Muscle layer of duodenum (tissue), 2 donors: ENCODE data around the gene ULBP1.
A peak's percentile ranks its signal among the peaks of the same experiment; 100 is the strongest.
"Not testable (repeated sequence)": the region's sequence is repeated elsewhere in the genome, so short reads cannot be mapped to it uniquely, and the experiment has no call there.

Experiments
- H3K27ac ChIP-seq: one replicate; pipeline ENCODE4 v1.7.0; 2013; ENCODE audit warnings: mild to moderate bottlenecking, low read length
- H3K27me3 ChIP-seq: one replicate; pipeline ENCODE4 v1.7.0; 2013; ENCODE audit warnings: low read depth, mild to moderate bottlenecking, control low read depth, low read length
- H3K36me3 ChIP-seq, 2 donors: one replicate each; pipeline ENCODE4 v1.7.0; 2013; ENCODE audit warnings: low read length in 2 of 2, control low read depth in 1 of 2, mild to moderate bottlenecking in 1 of 2; ENCODE audit not compliant: insufficient read depth in 2 of 2, control insufficient read depth in 1 of 2
- H3K4me1 ChIP-seq, 2 donors: one replicate each; pipeline ENCODE4 v1.7.0; 2013; ENCODE audit warnings: low read length in 2 of 2, mild to moderate bottlenecking in 2 of 2, control low read depth in 1 of 2, moderate library complexity in 1 of 2; ENCODE audit not compliant: insufficient read depth in 2 of 2, control insufficient read depth in 1 of 2
- H3K4me3 ChIP-seq, 2 donors: one replicate each; pipeline ENCODE4 v1.7.0; 2013; ENCODE audit warnings: low read length in 2 of 2, low read depth in 1 of 2, mild to moderate bottlenecking in 1 of 2
- H3K9me3 ChIP-seq, 2 donors: one replicate each; pipeline ENCODE4 v1.7.0; 2013; ENCODE audit warnings: low read length in 2 of 2, control low read depth in 1 of 2, mild to moderate bottlenecking in 1 of 2; ENCODE audit not compliant: control insufficient read depth in 1 of 2
- donor health status: healthy.

The ULBP1 gene

DNA sequence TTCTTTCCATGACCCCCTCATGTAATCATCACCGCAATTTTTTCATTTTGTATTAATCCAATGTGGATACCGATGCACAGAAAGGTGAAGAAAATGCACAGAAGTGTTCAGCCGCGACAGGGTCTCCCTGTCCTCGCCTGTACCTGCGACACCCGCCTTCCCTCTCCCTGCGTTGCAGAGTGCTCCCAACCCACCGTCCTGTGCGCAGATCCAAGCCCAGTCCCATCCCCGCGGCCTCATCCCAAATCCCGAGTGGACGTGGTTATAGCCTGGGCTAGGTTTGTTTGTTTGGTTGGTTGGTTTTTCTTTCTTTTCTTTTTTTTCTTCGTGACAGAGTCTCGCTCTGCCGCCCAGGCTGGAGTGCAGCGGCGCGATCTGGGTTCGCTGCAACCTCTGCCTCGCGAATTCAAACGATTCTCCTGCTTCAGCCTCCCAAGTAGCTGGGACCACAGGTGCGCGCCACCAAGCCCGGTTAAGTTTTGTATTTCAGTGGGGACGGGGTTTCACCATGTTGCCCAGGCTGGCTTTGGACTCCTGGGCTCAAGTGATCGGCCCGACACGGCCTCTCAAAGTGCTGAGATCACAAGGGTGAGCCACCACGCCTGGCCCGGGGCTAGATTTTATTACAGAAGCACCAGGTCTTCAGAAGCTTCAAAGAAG is 40.3 kb upstream of the ULBP1 start:
- Histone ChIP-seq H3K4me3 (peak overlapping the region; percentile 70 to 72), H3K27ac (no peak overlapping the region), H3K4me1 (peaks cover 0 to 16% of the 10 kb centered on the region in 2 donors), H3K27me3 (no peaks in the 10 kb centered on the region), H3K9me3 (no peaks in the 10 kb centered on the region), H3K36me3 (no peaks in the 10 kb centered on the region)

DNA sequence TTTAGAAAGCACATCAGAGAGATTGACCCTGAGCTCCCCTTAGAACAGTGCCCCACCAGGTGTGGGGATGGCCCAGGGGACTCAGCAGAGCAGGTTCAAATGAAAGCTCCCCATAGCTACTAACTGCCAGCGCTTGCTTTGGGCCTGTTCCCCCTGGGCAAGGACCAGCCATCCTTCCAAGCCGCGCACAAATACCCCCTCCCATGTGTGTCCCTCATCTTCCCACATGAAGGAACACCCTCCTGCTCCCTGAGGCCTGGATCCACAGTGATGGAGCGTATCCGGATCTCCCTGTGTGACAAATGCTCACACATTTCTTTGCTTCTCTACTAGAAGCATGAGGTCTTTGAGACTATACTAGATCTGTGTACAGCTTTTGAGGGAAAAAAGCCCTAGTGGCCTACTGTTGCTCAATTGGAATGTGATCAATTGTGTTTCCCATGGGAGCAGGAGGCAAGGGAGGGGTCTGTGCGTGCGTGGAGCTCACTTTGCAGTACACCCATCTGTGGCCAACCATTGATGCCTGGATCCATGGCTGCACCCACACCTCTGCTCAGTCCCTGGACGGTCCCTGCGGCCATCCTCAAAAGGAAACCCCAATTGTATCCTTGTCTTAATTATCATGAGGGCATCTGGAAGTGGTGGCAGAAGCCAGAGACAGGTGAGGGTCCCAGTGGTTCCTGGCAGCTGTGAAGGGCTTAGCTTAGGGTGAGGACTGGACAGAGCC is 39.4 kb upstream of the ULBP1 start:
- Histone ChIP-seq H3K36me3 (no peaks in the 10 kb centered on the region), H3K9me3 (no peaks in the 10 kb centered on the region), H3K27me3 (peaks cover 4% of the 10 kb centered on the region), H3K27ac (no peak overlapping the region), H3K4me1 (peaks cover 0 to 16% of the 10 kb centered on the region in 2 donors), H3K4me3 (no peak overlapping the region)

DNA sequence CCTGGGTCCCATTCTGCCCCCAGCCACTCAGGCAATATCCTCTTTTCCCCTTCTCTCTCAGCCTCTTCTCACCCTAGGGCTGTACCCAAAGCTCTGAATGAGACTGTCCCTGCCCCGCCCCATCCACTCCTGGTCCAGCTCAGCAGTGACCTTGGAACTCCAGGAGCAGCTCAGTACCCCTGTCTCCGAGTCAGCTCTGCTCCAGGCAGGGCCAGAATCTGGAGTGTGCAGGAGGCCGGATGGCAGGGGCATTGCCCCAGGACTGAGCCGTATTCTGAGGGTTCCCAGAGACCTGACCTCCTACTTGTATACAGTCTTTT is 38.9 kb upstream of the ULBP1 start:
- Histone ChIP-seq H3K9me3 (no peaks in the 10 kb centered on the region), H3K36me3 (no peaks in the 10 kb centered on the region), H3K4me1 (peaks cover 0 to 16% of the 10 kb centered on the region in 2 donors), H3K27me3 (peaks cover 9% of the 10 kb centered on the region), H3K27ac (no peak overlapping the region), H3K4me3 (no peak overlapping the region)

DNA sequence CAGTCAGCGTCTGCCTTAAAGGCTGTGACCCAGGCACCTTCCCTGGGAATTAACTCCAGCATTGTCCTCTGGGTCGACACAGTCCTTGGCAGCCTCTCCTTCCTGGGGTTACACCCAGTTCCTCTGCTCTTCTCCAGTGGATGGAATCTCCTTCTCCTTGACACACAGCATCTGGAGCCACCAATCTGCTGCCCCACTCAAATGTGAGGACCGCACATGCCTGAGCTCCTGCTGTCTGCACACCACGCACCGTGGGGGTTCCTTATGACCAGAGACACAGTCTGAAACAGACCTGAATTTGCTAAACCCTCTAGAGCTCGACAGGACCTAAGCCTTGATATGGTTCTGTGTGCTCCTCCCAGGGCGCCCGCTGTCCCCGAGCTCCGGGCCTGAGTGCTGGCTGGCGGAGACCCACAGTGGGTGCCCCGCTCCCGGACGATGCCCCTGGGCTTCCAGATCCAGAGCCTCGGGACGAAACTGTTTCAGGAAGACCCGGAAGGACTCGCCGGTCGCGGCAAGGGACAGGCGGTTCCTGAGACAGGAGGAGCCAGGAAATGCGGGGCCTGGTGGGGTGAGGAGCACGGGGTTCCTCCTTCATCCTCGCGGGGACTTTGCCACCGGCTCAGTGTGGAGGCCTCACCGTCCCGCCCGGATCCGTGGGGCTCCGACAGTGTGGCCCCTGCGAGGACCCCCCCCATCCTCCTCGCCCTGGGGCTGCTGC is 38.3 kb upstream of the ULBP1 start:
- Histone ChIP-seq H3K4me3 (peak overlapping the region; percentile 52 to 67), H3K4me1 (peaks cover 0 to 16% of the 10 kb centered on the region in 2 donors), H3K27me3 (peaks cover 9% of the 10 kb centered on the region), H3K36me3 (no peaks in the 10 kb centered on the region), H3K27ac (no peak overlapping the region), H3K9me3 (no peaks in the 10 kb centered on the region)

DNA sequence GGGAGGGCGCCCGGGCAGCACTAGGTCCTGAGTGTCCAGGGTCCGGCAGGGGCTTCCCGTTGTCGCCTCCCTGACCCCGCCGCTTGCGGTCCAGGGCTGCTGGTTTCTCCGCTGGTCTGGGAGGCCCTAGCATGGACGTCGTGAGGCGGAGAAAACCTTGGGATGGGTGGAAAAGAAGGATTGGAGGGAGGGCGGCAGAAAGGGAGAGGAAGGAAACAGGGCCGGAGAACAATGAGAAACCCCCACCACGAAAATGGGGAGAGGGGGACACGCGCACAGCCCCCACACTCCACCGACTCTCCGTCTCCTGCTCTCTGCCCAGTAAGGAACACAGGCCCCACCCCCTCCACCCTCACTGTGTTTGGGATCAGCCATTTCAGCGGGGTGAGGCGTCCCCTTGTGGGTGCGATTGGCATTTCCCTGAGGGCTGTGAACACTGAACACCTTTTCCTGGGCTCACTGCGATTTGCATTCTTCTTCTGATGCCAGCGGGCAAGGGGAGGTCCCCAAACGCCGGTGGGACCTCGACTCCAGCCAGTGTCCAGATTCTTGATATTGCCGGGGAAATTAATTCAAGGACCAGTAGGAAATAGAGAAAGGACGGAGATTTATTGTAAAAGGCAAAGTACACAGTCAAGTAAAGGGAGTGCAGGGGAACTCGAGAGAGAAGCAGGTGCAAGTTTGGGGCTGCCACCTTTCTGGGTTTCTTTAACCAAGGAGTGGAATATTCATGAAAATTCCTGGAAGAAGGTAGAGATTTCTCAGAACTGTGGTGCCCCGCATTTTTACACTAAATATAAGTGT is 37.6 kb upstream of the ULBP1 start:
- Histone ChIP-seq H3K27ac (no peak overlapping the region), H3K4me1 (peaks cover 0 to 16% of the 10 kb centered on the region in 2 donors), H3K9me3 (no peaks in the 10 kb centered on the region), H3K36me3 (no peaks in the 10 kb centered on the region), H3K4me3 (peak overlapping the region; percentile 52 to 67), H3K27me3 (peaks cover 9% of the 10 kb centered on the region)

DNA sequence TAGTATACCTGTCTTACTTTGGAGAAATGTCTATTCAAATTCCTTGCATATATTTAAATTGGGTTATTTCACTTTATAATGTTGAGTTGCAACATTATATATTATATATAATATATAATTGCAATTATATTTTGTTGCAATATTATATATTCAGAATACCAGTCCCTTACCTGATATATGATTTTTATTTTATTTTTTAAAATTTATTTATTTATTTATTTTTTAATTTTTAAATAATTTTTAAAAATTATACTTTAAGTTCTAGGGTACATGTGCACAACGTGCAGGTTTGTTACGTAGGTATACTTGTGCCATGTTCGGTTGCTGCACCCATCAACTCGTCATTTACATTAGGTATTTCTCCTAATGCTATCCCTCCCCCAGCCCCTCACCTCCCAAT is 36.7 kb upstream of the ULBP1 start:
- not testable (repeated sequence) for H3K4me3 ChIP-seq, H3K27ac ChIP-seq, H3K27me3 ChIP-seq, H3K36me3 ChIP-seq, H3K9me3 ChIP-seq
- peaks cover 0 to 16% of the 10 kb centered on the region in 2 donors for H3K4me1 ChIP-seq

DNA sequence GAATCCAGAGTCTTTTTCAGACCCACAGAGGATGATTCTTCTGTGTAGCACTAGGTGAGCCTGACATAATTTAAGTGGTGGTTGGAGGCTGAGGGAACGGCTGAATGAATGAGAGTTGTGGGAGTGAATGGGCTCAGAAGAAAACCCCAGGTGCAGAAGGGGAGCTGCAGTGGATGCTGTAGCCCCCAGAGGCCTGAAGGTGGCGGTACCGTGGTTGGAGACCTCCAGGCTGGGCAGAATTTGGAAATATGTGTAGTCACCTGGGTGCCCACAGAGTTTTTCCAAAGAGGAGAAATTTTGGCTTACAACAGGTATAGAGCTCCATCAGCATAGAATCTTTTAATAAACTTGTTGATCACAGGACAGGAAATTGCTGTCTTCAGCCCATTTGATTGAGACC is 34.3 kb upstream of the ULBP1 start:
- Histone ChIP-seq H3K36me3 (no peaks in the 10 kb centered on the region), H3K4me1 (peaks cover 0 to 11% of the 10 kb centered on the region in 2 donors), H3K27ac (no peak overlapping the region), H3K27me3 (peaks cover 20% of the 10 kb centered on the region), H3K4me3 (no peak overlapping the region), H3K9me3 (no peaks in the 10 kb centered on the region)

DNA sequence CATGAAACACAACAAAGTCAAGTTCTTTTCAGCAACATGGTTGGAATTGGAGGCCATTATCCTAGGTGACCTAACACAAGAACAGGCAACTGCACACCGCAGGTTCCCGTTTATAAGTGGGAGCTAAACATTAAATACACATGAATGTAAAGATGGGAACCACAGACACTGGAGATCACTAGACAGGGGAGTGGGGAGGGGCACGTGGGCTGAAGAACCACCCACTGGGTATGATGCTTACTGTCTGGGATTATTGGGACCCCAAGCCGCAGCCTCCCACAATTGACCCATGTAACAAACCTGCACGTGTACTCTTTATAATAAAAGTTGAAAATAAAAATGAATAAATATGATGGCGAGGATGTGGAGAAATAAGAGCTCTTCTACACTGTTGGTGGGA is 32.2 kb upstream of the ULBP1 start:
- H3K27me3 ChIP-seq = peaks cover 40% of the 10 kb centered on the region
- no peaks in the 10 kb centered on the region for H3K4me1 ChIP-seq
- no peak overlapping the region for H3K27ac ChIP-seq
- no peak overlapping the region for H3K4me3 ChIP-seq
- no peaks in the 10 kb centered on the region for H3K9me3 ChIP-seq
- no peaks in the 10 kb centered on the region for H3K36me3 ChIP-seq

DNA sequence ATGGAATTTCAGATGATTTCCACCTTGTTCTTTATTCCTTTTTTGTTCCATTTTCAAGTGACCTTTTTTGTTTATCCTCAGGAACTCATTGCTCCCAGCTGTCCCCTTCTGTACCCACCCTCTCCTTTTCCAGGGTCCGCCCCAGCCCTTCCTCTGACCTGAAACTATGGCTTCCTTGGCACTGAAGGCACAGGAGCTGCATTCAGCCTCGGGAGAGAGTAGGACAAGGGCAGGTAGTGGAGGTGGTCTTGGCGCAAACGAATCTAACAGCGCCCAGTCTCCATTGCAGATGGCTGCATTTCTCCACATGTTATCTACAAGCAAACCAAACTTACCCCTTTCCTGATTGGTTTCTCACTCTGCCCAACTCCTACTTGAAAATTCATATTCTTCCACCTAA is 30.7 kb upstream of the ULBP1 start:
- Histone ChIP-seq H3K4me1 (no peaks in the 10 kb centered on the region), H3K36me3 (no peaks in the 10 kb centered on the region), H3K27me3 (peaks cover 53% of the 10 kb centered on the region), H3K4me3 (no peak overlapping the region), H3K27ac (no peak overlapping the region), H3K9me3 (no peaks in the 10 kb centered on the region)

DNA sequence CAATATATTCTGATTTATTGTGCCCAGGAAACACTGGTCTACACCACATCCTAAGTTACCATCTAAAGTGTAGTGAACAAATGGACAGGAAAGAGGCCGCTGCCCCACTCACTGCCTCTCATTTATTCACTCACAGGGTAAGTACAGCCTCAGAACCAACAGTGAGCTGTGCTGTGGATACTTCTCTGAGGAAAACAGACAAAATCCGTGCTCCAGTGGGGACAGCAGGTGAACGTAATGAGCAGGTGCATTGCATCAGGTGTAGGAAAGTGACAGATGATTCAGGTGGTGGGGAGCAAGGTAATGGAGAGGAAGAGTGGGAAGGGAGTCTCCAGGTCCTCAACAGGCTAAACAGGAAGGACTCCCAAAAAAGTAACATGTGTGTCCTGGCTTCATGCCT is 30.3 kb upstream of the ULBP1 start:
- H3K4me1 ChIP-seq = peaks cover 4% of the 10 kb centered on the region in 2 donors
- peaks cover 57% of the 10 kb centered on the region for H3K27me3 ChIP-seq
- H3K9me3 ChIP-seq = no peaks in the 10 kb centered on the region
- H3K27ac ChIP-seq = no peak overlapping the region
- H3K36me3 ChIP-seq = no peaks in the 10 kb centered on the region
- no peak overlapping the region for H3K4me3 ChIP-seq
